ENCODE data around the gene LCN12.

The LCN12 gene

GRCh38 chr9:136927343-136928271 lies 24.5 kb upstream of the LCN12 start:
- DNase-seq = no peak

GRCh38 chr9:136928591-136928990 lies 23.5 kb upstream of the LCN12 start:
- DNase-seq = no peak

- no peak for DNase-seq
These were observed 22.1 kb upstream of the LCN12 start for GRCh38 chr9:136930014-136930413.

- no peak for DNase-seq
These were observed 20.4 kb upstream of the LCN12 start for GRCh38 chr9:136931611-136932130.

GRCh38 chr9:136934277-136934676 lies 17.8 kb upstream of the LCN12 start:
- no peak for DNase-seq

- no peak for DNase-seq
These were observed 16.4 kb upstream of the LCN12 start for GRCh38 chr9:136935651-136936050.

GRCh38 chr9:136936645-136937170 lies 15.4 kb upstream of the LCN12 start:
- no peak for DNase-seq

- no peak for DNase-seq
These were observed 14.7 kb upstream of the LCN12 start for GRCh38 chr9:136937186-136938001.

- no peak for DNase-seq
These were observed 12.6 kb upstream of the LCN12 start for GRCh38 chr9:136939431-136939995.

- DNase-seq = no peak
These were observed 12.0 kb upstream of the LCN12 start for GRCh38 chr9:136939996-136940525.

- DNase-seq = no peak
These were observed 11.4 kb upstream of the LCN12 start for GRCh38 chr9:136940526-136941230.

GRCh38 chr9:136941231-136942111 lies 10.6 kb upstream of the LCN12 start:
- no peak for DNase-seq

GRCh38 chr9:136942112-136942880 lies 9.8 kb upstream of the LCN12 start:
- no peak for DNase-seq

- no peak for DNase-seq
These were observed 9.2 kb upstream of the LCN12 start for GRCh38 chr9:136942881-136943230.

GRCh38 chr9:136943291-136944211 lies 8.5 kb upstream of the LCN12 start:
- DNase-seq = no peak

GRCh38 chr9:136944212-136944518 lies 7.9 kb upstream of the LCN12 start:
- DNase-seq = peak; percentile 61

- DNase-seq = peak; percentile 87
These were observed 7.3 kb upstream of the LCN12 start, which contains the start of the genes C8G and FBXW5 for GRCh38 chr9:136944519-136945332. TSS of gene C8G (plus strand) at chr9:136945243. CDS start at chr9:136945321, 78 bp downstream. TSS of gene FBXW5 (minus strand) at chr9:136944738. CDS start at chr9:136944083, 655 bp downstream.
